LNCAP (cell line): ENCODE measurements around the gene GDI1.

ENCODE experiments used
- CTCF ChIP-seq: fragments of 450-650 bp; IDR thresholded peaks from 2 replicates; pipeline ENCODE4 v1.5.1; 2017; ENCODE audit warnings: mild to moderate bottlenecking

Gene GDI1

GRCh38 chrX:154401918-154402621 lies 34.9 kb upstream of the GDI1 start:
- TF ChIP-seq CTCF = no peak

GRCh38 chrX:154402622-154403127 lies 34.3 kb upstream of the GDI1 start:
- no peak for TF ChIP-seq CTCF

GRCh38 chrX:154403192-154403591 lies 33.8 kb upstream of the GDI1 start:
- TF ChIP-seq CTCF = no peak

GRCh38 chrX:154403858-154404257 lies 33.1 kb upstream of the GDI1 start:
- TF ChIP-seq CTCF = no peak

- no peak for TF ChIP-seq CTCF
Measured at GRCh38 chrX:154404625-154405192, 32.2 kb upstream of the GDI1 start.

- TF ChIP-seq CTCF = no peak
Measured at GRCh38 chrX:154408659-154409221, 28.2 kb upstream of the GDI1 start.

GRCh38 chrX:154409222-154409871 lies 27.6 kb upstream of the GDI1 start, which contains the start of gene DNASE1L1:
Gene DNASE1L1, minus strand, starts transcription at chrX:154409254. Its CDS starts 3,686 bp downstream, at chrX:154405568.
- no peak for TF ChIP-seq CTCF
